HCT116 (cell line): ENCODE results near the gene P3H4.

ENCODE experiments used
- CTCF ChIP-seq, 3 experiments: fragments of 200-600 bp in 1 of 3; sonication (generic) in 1 of 3; IDR thresholded peaks in 2 of 3; conservative IDR thresholded peaks in 1 of 3; 2 replicates each; pipeline ENCODE4 v1.5.1; 2012 to 2017; ENCODE audit warnings: low read depth in 2 of 3, low read length in 2 of 3, antibody characterized with exemption in 1 of 3, borderline replicate concordance in 1 of 3, control low read depth in 1 of 3, mild to moderate bottlenecking in 1 of 3, mixed read lengths in 1 of 3, mixed run types in 1 of 3, moderate library complexity in 1 of 3; ENCODE audit not compliant: insufficient read depth in 1 of 3
- EZH2 ChIP-seq: fragments of 200-600 bp; sonication (generic); IDR thresholded peaks from 2 replicates; pipeline ENCODE4 v1.6.1; 2017; ENCODE audit warnings: antibody characterized with exemption, mixed run types
- JUND ChIP-seq: IDR thresholded peaks from 2 replicates; pipeline ENCODE4 v1.6.1; 2012
- POLR2AphosphoS5 ChIP-seq: IDR thresholded peaks from 2 replicates; pipeline ENCODE4 v1.6.1; 2011; ENCODE audit warnings: mild to moderate bottlenecking, low read depth, low read length, moderate library complexity
- REST ChIP-seq: IDR thresholded peaks from 2 replicates; pipeline ENCODE4 v1.6.1; 2012; ENCODE audit warnings: low read depth

- TF ChIP-seq CTCF (IDR thresholded peaks at IDR 0.05 in 2 of 3, conservative IDR thresholded peaks at IDR 0.05 in 1 of 3; ENCODE audit: borderline replicate concordance in 1 of 3, insufficient read depth in 1 of 3, low read depth in 2 of 3, low read length in 2 of 3) (no peak), POLR2AphosphoS5 (no peak), EZH2 (no peak), REST (no peak), JUND (no peak)
Observed at GRCh38 chr17:41844971-41845370, 33.2 kb upstream of the P3H4 start.
